Liver (tissue), 9 donors: Measurements from ENCODE around the gene KCNIP4. TPM values are rescaled to one million over a fixed set of nuclear protein-coding genes. Genes with fewer than 3 reads are reported as not detected.

Experiments used
- DNase-seq: peaks from one replicate; pipeline ENCODE4 v3.0.0-alpha.2; 2017; ENCODE audit warnings: low spot score
- H3K27ac ChIP-seq, 2 donors: one replicate each; pipeline ENCODE4 v1.7.0; 2013; ENCODE audit warnings: inconsistent platforms in 2 of 2, low read length in 2 of 2, control low read depth in 1 of 2, low read depth in 1 of 2, mild to moderate bottlenecking in 1 of 2
- H3K27me3 ChIP-seq, 4 donors: one replicate each; pipeline versions ENCODE4 v1.6.1 to v1.7.0; 2013; ENCODE audit warnings: low read length in 3 of 4, inconsistent platforms in 1 of 4, mild to moderate bottlenecking in 1 of 4, moderate library complexity in 1 of 4; ENCODE audit not compliant: control insufficient read depth in 4 of 4, insufficient read depth in 4 of 4
- H3K36me3 ChIP-seq, 4 donors: one replicate each; pipeline versions ENCODE4 v1.6.1 to v1.7.0; 2013; ENCODE audit warnings: low read length in 3 of 4, mild to moderate bottlenecking in 3 of 4, low read depth in 1 of 4, moderate library complexity in 1 of 4; ENCODE audit not compliant: control insufficient read depth in 4 of 4, insufficient read depth in 3 of 4
- H3K4me1 ChIP-seq, 4 donors: one replicate each; pipeline versions ENCODE4 v1.6.1 to v1.7.0; 2013; ENCODE audit warnings: low read length in 3 of 4, mild to moderate bottlenecking in 3 of 4, moderate library complexity in 1 of 4; ENCODE audit not compliant: control insufficient read depth in 4 of 4, insufficient read depth in 4 of 4
- H3K4me3 ChIP-seq, 3 donors: one replicate each; pipeline versions ENCODE4 v1.6.1 to v1.7.0; 2013; ENCODE audit warnings: low read length in 3 of 3, control low read depth in 1 of 3, low read depth in 1 of 3, mild to moderate bottlenecking in 1 of 3
- H3K9ac ChIP-seq, 2 donors: one replicate each; pipeline ENCODE4 v1.7.0; 2013; ENCODE audit warnings: low read length in 2 of 2, mild to moderate bottlenecking in 2 of 2, moderate library complexity in 2 of 2, control low read depth in 1 of 2, low read depth in 1 of 2
- H3K9me3 ChIP-seq, 4 donors: one replicate each; pipeline versions ENCODE4 v1.6.1 to v1.7.0; 2013; ENCODE audit warnings: low read length in 3 of 4; ENCODE audit not compliant: control insufficient read depth in 4 of 4
- ATF3 ChIP-seq: IDR thresholded peaks from 2 replicates; pipeline ENCODE4 v1.6.1; 2016; ENCODE audit warnings: antibody characterized with exemption
- EGR1 ChIP-seq, 2 donors: IDR thresholded peaks; 2 replicates each; pipeline ENCODE4 v1.6.1; 2016 to 2018; ENCODE audit warnings: antibody characterized with exemption in 2 of 2, low read depth in 2 of 2
- FOXA1 ChIP-seq: IDR thresholded peaks from 2 replicates; pipeline ENCODE4 v1.6.1; 2016; ENCODE audit warnings: antibody characterized with exemption
- FOXA2 ChIP-seq: IDR thresholded peaks from 2 replicates; pipeline ENCODE4 v1.6.1; 2016; ENCODE audit warnings: antibody characterized with exemption
- GABPA ChIP-seq, 2 donors: IDR thresholded peaks in 1 of 2; conservative IDR thresholded peaks in 1 of 2; 2 replicates each; pipeline ENCODE4 v1.6.1; 2016; ENCODE audit warnings: antibody characterized with exemption in 2 of 2, mild to moderate bottlenecking in 1 of 2, moderate library complexity in 1 of 2
- HNF4A ChIP-seq, 2 donors: conservative IDR thresholded peaks; 2 replicates each; pipeline ENCODE4 v1.6.1; 2016; ENCODE audit warnings: antibody characterized with exemption in 2 of 2, mild to moderate bottlenecking in 2 of 2
- HNF4G ChIP-seq: IDR thresholded peaks from 2 replicates; pipeline ENCODE4 v1.6.1; 2016; ENCODE audit warnings: antibody characterized with exemption
- JUND ChIP-seq, 2 donors: IDR thresholded peaks; 2 replicates each; pipeline ENCODE4 v1.6.1; 2016; ENCODE audit warnings: antibody characterized with exemption in 2 of 2
- NR2F2 ChIP-seq: IDR thresholded peaks from 2 replicates; pipeline ENCODE4 v1.6.1; 2016; ENCODE audit warnings: antibody characterized with exemption
- RAD21 ChIP-seq, 2 donors: IDR thresholded peaks; 2 replicates each; pipeline ENCODE4 v1.6.1; 2016; ENCODE audit warnings: antibody characterized with exemption in 2 of 2, mild to moderate bottlenecking in 2 of 2
- RXRA ChIP-seq, 2 donors: IDR thresholded peaks; 2 replicates each; pipeline ENCODE4 v1.6.1; 2017 to 2018; ENCODE audit warnings: antibody characterized with exemption in 2 of 2, mild to moderate bottlenecking in 1 of 2
- SP1 ChIP-seq: IDR thresholded peaks from 2 replicates; pipeline ENCODE4 v1.6.1; 2018; ENCODE audit warnings: antibody characterized with exemption, mild to moderate bottlenecking
- TAF1 ChIP-seq: conservative IDR thresholded peaks from 2 replicates; pipeline ENCODE4 v1.6.1; 2016; ENCODE audit warnings: antibody characterized with exemption, mild to moderate bottlenecking
- YY1 ChIP-seq: IDR thresholded peaks from 2 replicates; pipeline ENCODE4 v1.6.1; 2016; ENCODE audit warnings: antibody characterized with exemption, mild to moderate bottlenecking
- ZBTB33 ChIP-seq: IDR thresholded peaks from 2 replicates; pipeline ENCODE4 v1.6.1; 2016; ENCODE audit warnings: antibody characterized with exemption
- WGBS: extraction: QIAGEN DNeasy Blood & Tissue Kit; methylation state at CpG from one replicate; pipeline ENCODE4 v1.1.7; 2013; 5-methylcytosine and 5-hydroxymethylcytosine counted together
- polyA plus RNA-seq, 2 donors: library from polyadenylated mRNA; stranded (reverse) in 1 of 2; unstranded in 1 of 2; fragments of 200-250 nt in 1 of 2; fragments of >200 nt in 1 of 2; fragmentation: Nextera tagmentation in 1 of 2; extraction: Ambion mirVana in 1 of 2; gene quantifications; one replicate each; pipeline versions ENCODE4 v1.2.1 to v1.2.3, GENCODE V29; 2013 to 2015
- total RNA-seq, 2 donors: library from RNA; depleted of rRNA; stranded (reverse); fragments of >200 nt; gene quantifications; one replicate each; pipeline ENCODE4 v1.2.3, GENCODE V29; 2014
- TF ChIP-seq, protein P1 (sequence below): IDR thresholded peaks from 2 replicates; pipeline ENCODE4 v1.6.1; 2016; ENCODE audit warnings: antibody characterized with exemption
- donor health status: healthy.
- donor health status: healthy.
- donor health status: healthy.
- donor health status: healthy.
- donor health status: healthy.

Gene KCNIP4
- total and polyA plus RNA-seq, 4 donors, result 0.08 to 0.14 TPM; not detected in 2

GRCh38 chr4:21113496-21114223, 834.9 kb downstream of the KCNIP4 start:
- no peaks in the 10 kb centered on the region for H3K27me3 ChIP-seq
- TF ChIP-seq ZBTB33, result no peak
- 74% methylated on average over 3 of the region's 3 CpGs for WGBS
- H3K9ac ChIP-seq, result no peak overlapping the region
- no peaks in the 10 kb centered on the region for H3K36me3 ChIP-seq
- H3K4me1 ChIP-seq, result no peaks in the 10 kb centered on the region
- H3K4me3 ChIP-seq, result no peak overlapping the region
- peaks cover 0 to 2% (median 0%) of the 10 kb centered on the region in 4 donors for H3K9me3 ChIP-seq
- H3K27ac ChIP-seq, result no peak overlapping the region
- no peak for DNase-seq

DNA sequence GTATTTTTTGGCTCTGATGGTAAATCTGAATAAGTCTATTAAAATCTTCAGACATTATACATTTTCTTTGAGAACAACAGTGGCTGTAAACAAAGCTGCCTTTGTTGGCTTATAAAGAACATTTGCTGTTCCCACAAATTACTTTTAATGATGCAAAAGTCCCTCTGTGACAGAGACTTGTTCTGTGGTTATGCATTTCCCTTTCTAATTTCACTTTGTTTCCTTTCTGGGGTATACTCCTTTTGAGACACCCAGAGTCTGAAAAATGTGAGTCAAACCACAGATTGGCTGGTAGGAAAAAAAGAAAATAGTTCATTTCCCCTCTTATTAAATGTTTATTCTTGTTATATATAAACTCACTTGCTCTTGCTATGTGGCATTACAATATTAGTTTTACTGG, 845.9 kb downstream of the KCNIP4 start:
- Histone ChIP-seq H3K9ac (no peak overlapping the region), H3K27me3 (no peaks in the 10 kb centered on the region), H3K4me3 (no peak overlapping the region), H3K36me3 (no peaks in the 10 kb centered on the region), H3K27ac (no peak overlapping the region), H3K9me3 (no peaks in the 10 kb centered on the region), H3K4me1 (peaks cover 0 to 1% (median 0%) of the 10 kb centered on the region in 4 donors)
- DNase-seq, result no peak
- TF ChIP-seq JUND (IDR thresholded peaks at IDR 0.05) (no peak), ZBTB33 (no peak), ATF3 (no peak), GABPA (IDR thresholded peaks at IDR 0.05 in 1 of 2, conservative IDR thresholded peaks at IDR 0.05 in 1 of 2) (no peak), SP1 (no peak), EGR1 (IDR thresholded peaks at IDR 0.05; ENCODE audit: low read depth in 2 of 2) (no peak)
- TF ChIP-seq, protein P1, sequence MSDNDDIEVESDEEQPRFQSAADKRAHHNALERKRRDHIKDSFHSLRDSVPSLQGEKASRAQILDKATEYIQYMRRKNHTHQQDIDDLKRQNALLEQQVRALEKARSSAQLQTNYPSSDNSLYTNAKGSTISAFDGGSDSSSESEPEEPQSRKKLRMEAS, result no peak

DNA sequence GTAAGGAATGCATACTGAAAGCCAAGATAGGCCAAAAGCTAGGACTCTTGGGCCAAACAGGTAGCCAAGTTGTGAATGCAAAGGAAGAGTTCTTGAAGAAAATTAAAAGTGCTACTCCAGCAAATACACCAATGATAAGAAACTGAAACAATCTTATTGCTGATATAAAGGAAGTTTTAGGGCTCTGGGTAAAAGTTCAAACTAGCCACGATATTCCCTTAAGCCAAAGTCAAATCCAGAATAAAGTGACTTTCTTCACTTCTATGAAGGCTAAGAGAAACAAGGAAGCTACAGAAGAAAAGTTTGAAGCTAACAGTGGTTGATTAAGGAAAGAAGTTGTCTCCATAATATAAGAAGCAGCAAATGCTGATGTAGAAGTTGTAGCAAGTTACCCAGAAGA, 850.7 kb downstream of the KCNIP4 start:
- Histone ChIP-seq H3K9ac (no peak overlapping the region), H3K27ac (no peak overlapping the region), H3K9me3 (peaks cover 0 to 1% (median 0%) of the 10 kb centered on the region in 4 donors), H3K4me1 (peaks cover 0 to 1% (median 0%) of the 10 kb centered on the region in 4 donors), H3K36me3 (no peaks in the 10 kb centered on the region), H3K4me3 (no peak overlapping the region), H3K27me3 (no peaks in the 10 kb centered on the region)
- DNase-seq, result no peak
- 59% methylated on average over 1 of the region's 1 CpG for WGBS
- no peak for TF ChIP-seq JUND (IDR thresholded peaks at IDR 0.05)
- no peak for TF ChIP-seq GABPA (IDR thresholded peaks at IDR 0.05 in 1 of 2, conservative IDR thresholded peaks at IDR 0.05 in 1 of 2)
- no peak for TF ChIP-seq EGR1 (IDR thresholded peaks at IDR 0.05; ENCODE audit: low read depth in 2 of 2)
- TF ChIP-seq, protein P1, result no peak
- TF ChIP-seq FOXA1, result no peak
- TF ChIP-seq YY1, result no peak
- no peak for TF ChIP-seq SP1
- no peak for TF ChIP-seq HNF4G
- no peak for TF ChIP-seq ZBTB33
- TF ChIP-seq ATF3, result no peak
- no peak for TF ChIP-seq RAD21 (IDR thresholded peaks at IDR 0.05)
- TF ChIP-seq FOXA2, result no peak
- TF ChIP-seq RXRA (IDR thresholded peaks at IDR 0.05), result no peak
- no peak for TF ChIP-seq TAF1
- TF ChIP-seq HNF4A (conservative IDR thresholded peaks at IDR 0.05), result no peak
- TF ChIP-seq NR2F2, result no peak
